Breast epithelium (tissue), 4 donors: ENCODE data around the gene RNF8. TPM values are rescaled to one million over a fixed set of nuclear protein-coding genes. Genes with fewer than 3 reads are reported as not detected.
"Not testable (repeated sequence)": the region's sequence is repeated elsewhere in the genome, so short reads cannot be mapped to it uniquely, and the experiment has no call there.

ENCODE experiments used
- DNase-seq, 2 donors: peaks; one replicate each; pipeline ENCODE4 v3.0.0-alpha.2; 2019; ENCODE audit warnings: low spot score in 2 of 2
- H3K27ac ChIP-seq, 2 donors: fragments of 200-600 bp; sonication (generic) in 1 of 2; one replicate each; pipeline ENCODE4 v1.5.1; 2016 to 2019; ENCODE audit warnings: mild to moderate bottlenecking in 1 of 2
- H3K27me3 ChIP-seq, 2 donors: fragments of 200-600 bp; sonication (generic) in 1 of 2; one replicate each; pipeline versions ENCODE4 v1.5.1 to v1.6.0; 2017 to 2019; ENCODE audit warnings: control low read depth in 1 of 2, mild to moderate bottlenecking in 1 of 2
- H3K36me3 ChIP-seq: fragments of 200-600 bp; one replicate; pipeline ENCODE4 v1.5.1; 2019
- H3K4me1 ChIP-seq, 2 donors: fragments of 200-600 bp; sonication (generic); one replicate each; pipeline ENCODE4 v1.5.1; 2016 to 2019; ENCODE audit warnings: control low read depth in 1 of 2
- H3K4me3 ChIP-seq, 3 donors: fragments of 200-600 bp; sonication (generic); 1 replicate in 2 of 3; 2 replicates in 1 of 3; pipeline ENCODE4 v1.5.1; 2016 to 2019; ENCODE audit warnings: mild to moderate bottlenecking in 3 of 3, moderate library complexity in 2 of 3
- H3K9me3 ChIP-seq, 2 donors: fragments of 200-600 bp; sonication (generic) in 1 of 2; one replicate each; pipeline ENCODE4 v1.5.1; 2016 to 2019; ENCODE audit warnings: control low read depth in 1 of 2
- POLR2A ChIP-seq: fragments of 450-650 bp; IDR thresholded peaks from one replicate; pipeline ENCODE4 v1.6.1; 2016; ENCODE audit warnings: antibody characterized with exemption, mild to moderate bottlenecking, moderate library complexity
- POLR2AphosphoS5 ChIP-seq, 3 donors: sonication (generic); formaldehyde crosslinking; IDR thresholded peaks; one replicate each; pipeline ENCODE4 v1.6.1; 2017; ENCODE audit warnings: antibody characterized with exemption in 3 of 3
- intact Hi-C: fragments of 100-400 bp; cut with DNase I; formaldehyde crosslinking; loops from one replicate; pipeline ENCODE4 v1.15.1; 2023; ENCODE audit warnings: low total_unique reads
- total RNA-seq, 3 donors: library from RNA; depleted of rRNA; stranded (reverse); fragments of >200 nt; gene quantifications; one replicate each; pipeline ENCODE4 v1.1.0, GENCODE V29; 2016
- TF ChIP-seq, protein P1 (sequence below), 3 donors: fragments of 450-650 bp; IDR thresholded peaks; one replicate each; pipeline ENCODE4 v1.5.1; 2016 to 2017; ENCODE audit warnings: antibody characterized with exemption in 3 of 3, mild to moderate bottlenecking in 3 of 3, moderate library complexity in 3 of 3

The RNF8 gene
- total RNA-seq, 3 donors from 2014 or later = 7.8 to 16.0 (median 12.8) TPM

DNA sequence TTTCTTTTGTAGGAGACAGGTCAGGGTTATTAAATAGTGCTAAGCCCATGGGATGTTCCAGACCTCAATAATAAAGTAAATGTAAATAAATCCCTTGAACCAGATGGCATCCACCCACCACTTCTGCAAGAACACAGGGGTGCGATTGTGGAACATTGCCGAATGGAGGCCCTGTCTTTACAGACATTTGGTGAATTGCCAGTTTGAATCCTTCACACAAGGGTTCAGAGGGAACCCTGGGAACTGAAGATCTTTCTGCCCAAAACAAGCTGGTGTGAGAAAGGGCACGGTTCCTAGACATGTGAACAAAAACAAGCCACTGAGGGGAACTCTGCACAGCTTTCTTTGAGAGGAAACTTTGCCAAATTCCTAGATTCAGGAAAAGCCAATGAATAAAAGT is 30.2 kb upstream of the RNF8 start:
- H3K36me3 ChIP-seq = no peaks in the 10 kb centered on the region
- DNase-seq = no peak
- no peak overlapping the region for H3K27ac ChIP-seq
- H3K27me3 ChIP-seq = no peaks in the 10 kb centered on the region
- intact Hi-C loops = loop anchor here (5.0 kb wide), 1 partner anchor 416 kb away; no protein-coding TSS in a partner anchor
- H3K4me1 ChIP-seq = no peaks in the 10 kb centered on the region
- no peak overlapping the region for H3K4me3 ChIP-seq
- no peaks in the 10 kb centered on the region for H3K9me3 ChIP-seq
- TF ChIP-seq POLR2AphosphoS5 (IDR thresholded peaks at IDR 0.05) (no peak), POLR2A (no peak)
- TF ChIP-seq, protein P1, sequence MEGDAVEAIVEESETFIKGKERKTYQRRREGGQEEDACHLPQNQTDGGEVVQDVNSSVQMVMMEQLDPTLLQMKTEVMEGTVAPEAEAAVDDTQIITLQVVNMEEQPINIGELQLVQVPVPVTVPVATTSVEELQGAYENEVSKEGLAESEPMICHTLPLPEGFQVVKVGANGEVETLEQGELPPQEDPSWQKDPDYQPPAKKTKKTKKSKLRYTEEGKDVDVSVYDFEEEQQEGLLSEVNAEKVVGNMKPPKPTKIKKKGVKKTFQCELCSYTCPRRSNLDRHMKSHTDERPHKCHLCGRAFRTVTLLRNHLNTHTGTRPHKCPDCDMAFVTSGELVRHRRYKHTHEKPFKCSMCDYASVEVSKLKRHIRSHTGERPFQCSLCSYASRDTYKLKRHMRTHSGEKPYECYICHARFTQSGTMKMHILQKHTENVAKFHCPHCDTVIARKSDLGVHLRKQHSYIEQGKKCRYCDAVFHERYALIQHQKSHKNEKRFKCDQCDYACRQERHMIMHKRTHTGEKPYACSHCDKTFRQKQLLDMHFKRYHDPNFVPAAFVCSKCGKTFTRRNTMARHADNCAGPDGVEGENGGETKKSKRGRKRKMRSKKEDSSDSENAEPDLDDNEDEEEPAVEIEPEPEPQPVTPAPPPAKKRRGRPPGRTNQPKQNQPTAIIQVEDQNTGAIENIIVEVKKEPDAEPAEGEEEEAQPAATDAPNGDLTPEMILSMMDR (IDR thresholded peaks at IDR 0.05) = no peak

DNA sequence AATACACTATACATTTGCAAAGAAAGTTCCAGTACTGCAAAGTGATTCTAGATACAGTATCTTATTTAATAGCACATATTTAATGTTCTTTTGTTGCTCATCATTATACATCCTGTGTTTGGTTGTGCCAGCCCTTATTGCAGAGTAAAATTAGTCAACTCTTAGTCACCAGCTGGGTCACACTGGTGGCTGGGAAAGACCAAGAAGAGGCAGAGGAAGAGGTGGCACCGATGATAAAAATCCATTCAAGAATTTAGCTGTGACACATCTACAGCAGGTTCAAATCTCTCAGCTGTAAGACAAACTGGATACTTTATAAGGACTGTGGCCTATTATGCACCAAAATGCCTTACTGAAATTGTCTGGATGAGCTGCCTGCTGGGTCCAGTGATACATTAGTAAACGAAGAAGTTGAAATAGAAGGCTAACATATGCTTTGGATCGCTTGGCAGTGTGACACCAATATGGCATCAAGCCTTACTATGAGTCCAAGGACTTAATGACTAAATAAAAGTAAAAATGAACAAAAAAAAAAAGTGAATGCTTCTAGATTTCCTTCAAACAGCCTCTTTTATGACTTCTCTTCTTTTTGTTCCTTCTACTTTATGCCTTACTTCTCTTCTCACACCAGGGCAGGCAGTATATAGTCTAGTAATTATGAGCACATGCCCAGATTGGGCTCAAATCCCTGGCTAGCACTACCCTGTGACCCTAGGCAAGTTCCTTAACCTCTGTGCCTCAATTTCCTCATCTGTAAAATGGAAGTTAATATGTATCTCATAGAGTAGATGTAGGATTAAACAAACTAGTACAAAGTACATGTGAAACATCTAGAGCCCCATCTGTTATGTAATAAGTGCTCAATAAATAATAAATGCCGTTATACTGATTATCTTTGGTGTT is 29.4 kb upstream of the RNF8 start:
- Histone ChIP-seq H3K4me1 (no peaks in the 10 kb centered on the region), H3K36me3 (no peaks in the 10 kb centered on the region), H3K4me3 (no peak overlapping the region), H3K27me3 (no peaks in the 10 kb centered on the region), H3K27ac (no peak overlapping the region), H3K9me3 (no peaks in the 10 kb centered on the region)
- TF ChIP-seq POLR2AphosphoS5 (IDR thresholded peaks at IDR 0.05) (no peak), POLR2A (no peak)
- TF ChIP-seq, protein P1 (IDR thresholded peaks at IDR 0.05) = no peak
- DNase-seq = no peak
- intact Hi-C loops = loop anchor here (5.0 kb wide), 1 partner anchor 417 kb away; no protein-coding TSS in a partner anchor

DNA sequence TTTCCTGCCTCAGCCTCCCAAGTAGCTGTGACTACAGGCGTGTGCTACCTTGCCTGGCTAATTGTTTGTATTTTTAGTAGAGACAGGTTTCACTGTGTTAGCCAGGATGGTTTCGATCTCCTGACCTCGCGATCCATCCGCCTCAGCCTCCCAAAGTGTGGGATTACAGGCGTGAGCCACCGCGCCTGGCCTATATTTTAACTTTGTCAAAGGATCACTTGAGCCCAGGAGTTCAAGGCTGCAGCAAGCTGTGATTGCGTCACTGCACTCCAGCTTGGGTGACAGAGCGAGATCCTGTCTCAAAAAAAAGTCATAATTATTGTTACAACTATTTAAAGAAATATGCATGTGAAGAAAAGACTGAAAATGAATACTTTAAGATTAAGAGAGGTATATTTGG is 23.4 kb upstream of the RNF8 start:
- H3K4me1 ChIP-seq, H3K27ac ChIP-seq, DNase-seq, H3K4me3 ChIP-seq, intact Hi-C loops, H3K27me3 ChIP-seq, H3K36me3 ChIP-seq, H3K9me3 ChIP-seq: not testable (repeated sequence)

DNA sequence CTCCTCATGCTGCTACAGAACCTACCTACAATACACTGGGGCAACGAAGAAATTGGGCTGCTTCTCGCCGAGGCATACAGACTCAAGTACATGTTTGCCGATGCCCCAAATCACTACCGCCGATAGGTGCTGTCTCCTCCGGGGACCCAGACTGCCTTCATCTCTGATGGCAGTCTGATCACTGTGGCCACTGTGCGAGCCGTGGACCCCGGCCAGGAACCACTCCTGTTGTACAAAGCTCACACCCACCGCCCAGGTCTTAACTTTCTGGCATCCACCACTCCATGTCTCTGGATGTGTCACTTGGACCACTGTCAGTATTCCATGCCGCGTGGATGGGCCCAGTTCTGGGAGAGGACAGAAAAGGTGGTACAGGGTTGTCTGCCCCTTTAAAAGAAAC is 22.7 kb upstream of the RNF8 start:
- Histone ChIP-seq H3K9me3 (no peaks in the 10 kb centered on the region), H3K27ac (no peak overlapping the region), H3K4me3 (no peak overlapping the region), H3K4me1 (no peaks in the 10 kb centered on the region), H3K27me3 (no peaks in the 10 kb centered on the region), H3K36me3 (no peaks in the 10 kb centered on the region)
- DNase-seq = no peak
- intact Hi-C loops = no loop called here
- TF ChIP-seq POLR2A (no peak), POLR2AphosphoS5 (IDR thresholded peaks at IDR 0.05) (no peak)
- TF ChIP-seq, protein P1 (IDR thresholded peaks at IDR 0.05) = no peak

DNA sequence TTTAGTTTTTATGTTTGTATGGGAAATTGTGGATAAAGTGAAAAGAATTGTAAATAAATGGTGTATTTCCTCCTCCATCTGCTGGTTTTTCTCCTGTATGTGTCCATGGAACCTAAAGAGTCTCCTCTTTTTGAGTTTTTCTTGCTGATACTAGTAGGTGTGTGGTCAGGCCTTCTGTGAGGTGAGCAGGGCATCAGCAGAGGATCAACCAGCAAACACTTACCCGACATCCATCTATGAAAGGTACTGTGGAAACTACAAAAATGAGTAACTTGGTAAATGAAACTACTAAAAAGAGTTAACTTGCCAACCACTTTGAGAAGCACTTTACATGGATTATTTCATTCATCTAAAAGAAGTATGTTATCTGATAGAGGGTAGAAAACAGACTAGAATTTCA is 20.9 kb upstream of the RNF8 start:
- Histone ChIP-seq H3K4me3 (no peak overlapping the region), H3K27ac (no peak overlapping the region), H3K36me3 (no peaks in the 10 kb centered on the region), H3K27me3 (no peaks in the 10 kb centered on the region), H3K4me1 (no peaks in the 10 kb centered on the region), H3K9me3 (no peaks in the 10 kb centered on the region)
- TF ChIP-seq POLR2A (no peak), POLR2AphosphoS5 (IDR thresholded peaks at IDR 0.05) (no peak)
- TF ChIP-seq, protein P1 (IDR thresholded peaks at IDR 0.05) = no peak
- no peak for DNase-seq
- intact Hi-C loops = no loop called here
